CD4-positive, alpha-beta T cell (primary cell): ENCODE results near the gene UBXN11. TPM values are rescaled to one million over a fixed set of nuclear protein-coding genes. Genes with fewer than 3 reads are reported as not detected.

Experiments
- ATAC-seq: fragments of 200-7000 bp; cut with Tn5 transposase; one replicate; pipeline ENCODE4 v1.10.0; 2022; ENCODE audit warnings: mild to moderate bottlenecking; ENCODE audit not compliant: poor library complexity
- CTCF ChIA-PET: fragments of 350-600 bp; sonication (Branson Sonifier 250); formaldehyde crosslinking; loops from one replicate; lab custom pipeline; 2021; ENCODE audit warnings: antibody characterized with exemption, inconsistent platforms; lab: Charles Lee
- POLR2A ChIA-PET: fragments of 350-600 bp; sonication (Branson Sonifier 250); formaldehyde crosslinking; loops from one replicate; lab custom pipeline; 2021; ENCODE audit warnings: antibody characterized with exemption, inconsistent platforms; lab: Charles Lee
- DNase-seq, 14 experiments: peaks; one replicate each; pipeline ENCODE4 v3.0.0-alpha.2; 2013 to 2020; ENCODE audit warnings: mixed read lengths in 2 of 14
- H3K27ac ChIP-seq, 2 donors: one replicate each; pipeline versions ENCODE4 v1.5.1 to v1.7.0; 2013; ENCODE audit warnings: low read length in 2 of 2, low read depth in 1 of 2, mild to moderate bottlenecking in 1 of 2
- H3K27me3 ChIP-seq, 2 experiments: 1 replicate in 1 of 2; 2 replicates in 1 of 2; pipeline versions ENCODE4 v1.6.1 to v1.7.0; 2013; ENCODE audit warnings: low read length in 2 of 2, control low read depth in 1 of 2, mild to moderate bottlenecking in 1 of 2, moderate library complexity in 1 of 2; ENCODE audit not compliant: insufficient read depth in 2 of 2, control insufficient read depth in 1 of 2
- H3K36me3 ChIP-seq: one replicate; pipeline ENCODE4 v1.6.1; 2013; ENCODE audit warnings: low read length, control low read depth; ENCODE audit not compliant: insufficient read depth
- H3K4me1 ChIP-seq: one replicate; pipeline ENCODE4 v1.6.1; 2013; ENCODE audit warnings: low read length, control low read depth; ENCODE audit not compliant: insufficient read depth
- H3K4me3 ChIP-seq: one replicate; pipeline ENCODE4 v1.5.1; 2013; ENCODE audit warnings: mild to moderate bottlenecking, low read length, moderate library complexity
- H3K9me3 ChIP-seq, 2 experiments: 1 replicate in 1 of 2; 2 replicates in 1 of 2; pipeline versions ENCODE4 v1.6.1 to v1.7.0; 2013; ENCODE audit warnings: low read length in 2 of 2, mild to moderate bottlenecking in 2 of 2, control low read depth in 1 of 2, moderate library complexity in 1 of 2; ENCODE audit not compliant: control insufficient read depth in 1 of 2, insufficient read depth in 1 of 2
- H3K27ac Mint-ChIP-seq: one replicate; pipeline ENCODE4 v1.8.0; 2020; ENCODE audit warnings: mixed read lengths
- H3K27me3 Mint-ChIP-seq: one replicate; pipeline ENCODE4 v1.8.0; 2021; ENCODE audit warnings: mixed read lengths
- H3K36me3 Mint-ChIP-seq: one replicate; pipeline ENCODE4 v1.8.0; 2021; ENCODE audit warnings: low read depth, mixed read lengths
- H3K4me1 Mint-ChIP-seq: one replicate; pipeline ENCODE4 v1.8.0; 2021; ENCODE audit warnings: low read depth, mixed read lengths
- H3K4me3 Mint-ChIP-seq: one replicate; pipeline ENCODE4 v1.8.0; 2020; ENCODE audit warnings: mild to moderate bottlenecking, mixed read lengths
- H3K9me3 Mint-ChIP-seq: one replicate; pipeline ENCODE4 v1.8.0; 2020; ENCODE audit warnings: mixed read lengths
- intact Hi-C, 2 experiments: fragments of 100-400 bp; cut with DNase I in 1 of 2; cut with micrococcal nuclease in 1 of 2; formaldehyde crosslinking; loops; one replicate each; pipeline versions ENCODE4 v1.15.1 to v1.9.0; 2023 to 2025; cut with DNase I, micrococcal nuclease
- total RNA-seq, 174 experiments: library from RNA in 2 of 174; stranded (reverse) in 2 of 174; gene quantifications; one replicate each; pipeline ENCODE4 v1.2.3 and lab custom pipeline; 2021 to 2026
- TF ChIP-seq, protein P1 (sequence below): fragments of 200-600 bp; IDR thresholded peaks from one replicate; pipeline ENCODE4 v1.8.0; 2022; ENCODE audit warnings: antibody characterized with exemption, mild to moderate bottlenecking

The UBXN11 gene
- total RNA-seq, 2 experiments from 2014 or later = 39.3 to 42.3 TPM

DNA sequence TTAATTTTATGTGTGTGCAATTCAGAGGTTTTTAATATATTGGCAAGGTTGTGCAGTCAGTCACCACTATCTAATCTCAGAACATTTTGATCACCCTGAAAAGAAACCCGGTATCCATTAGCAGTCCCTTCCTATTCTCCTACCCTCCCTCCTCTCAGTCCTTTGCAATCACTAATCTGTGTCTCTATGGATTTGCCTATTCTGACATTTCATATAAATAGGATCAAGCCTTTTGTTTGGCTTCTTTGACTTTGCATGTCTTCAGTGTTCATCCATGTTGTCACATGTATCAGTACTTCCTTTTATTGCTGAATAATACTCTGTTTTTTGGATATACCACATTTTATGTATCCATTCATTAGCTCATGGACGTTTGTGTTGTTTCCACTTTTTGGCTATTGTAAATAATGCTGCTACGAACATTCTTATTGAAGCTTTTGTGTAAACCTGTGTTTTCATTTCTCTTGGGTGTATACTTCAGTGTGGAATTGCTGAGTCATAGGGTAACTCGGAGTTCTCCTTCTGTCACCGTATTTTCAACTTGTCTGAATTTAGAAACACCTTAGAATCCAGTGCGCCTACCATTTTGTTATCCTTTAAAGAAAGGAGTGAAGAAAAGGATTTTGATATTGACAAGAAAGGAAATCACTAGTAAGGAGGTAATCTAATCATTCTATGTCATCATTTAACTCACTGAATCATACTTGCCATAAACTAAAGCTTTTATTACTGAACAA is 69.0 kb downstream of the UBXN11 start:
- H3K27me3 Mint-ChIP-seq = no peaks in the 10 kb centered on the region
- DNase-seq (no peak), ATAC-seq (no peak)
- no peak overlapping the region for H3K4me3 ChIP-seq
- no peak overlapping the region for H3K27ac ChIP-seq
- CTCF ChIA-PET = interaction anchor here (0.6 kb wide), 1 partner anchor 36 kb away, joined by 4 read pairs; no protein-coding TSS in a partner anchor
- H3K9me3 ChIP-seq = no peaks in the 10 kb centered on the region
- TF ChIP-seq, protein P1, sequence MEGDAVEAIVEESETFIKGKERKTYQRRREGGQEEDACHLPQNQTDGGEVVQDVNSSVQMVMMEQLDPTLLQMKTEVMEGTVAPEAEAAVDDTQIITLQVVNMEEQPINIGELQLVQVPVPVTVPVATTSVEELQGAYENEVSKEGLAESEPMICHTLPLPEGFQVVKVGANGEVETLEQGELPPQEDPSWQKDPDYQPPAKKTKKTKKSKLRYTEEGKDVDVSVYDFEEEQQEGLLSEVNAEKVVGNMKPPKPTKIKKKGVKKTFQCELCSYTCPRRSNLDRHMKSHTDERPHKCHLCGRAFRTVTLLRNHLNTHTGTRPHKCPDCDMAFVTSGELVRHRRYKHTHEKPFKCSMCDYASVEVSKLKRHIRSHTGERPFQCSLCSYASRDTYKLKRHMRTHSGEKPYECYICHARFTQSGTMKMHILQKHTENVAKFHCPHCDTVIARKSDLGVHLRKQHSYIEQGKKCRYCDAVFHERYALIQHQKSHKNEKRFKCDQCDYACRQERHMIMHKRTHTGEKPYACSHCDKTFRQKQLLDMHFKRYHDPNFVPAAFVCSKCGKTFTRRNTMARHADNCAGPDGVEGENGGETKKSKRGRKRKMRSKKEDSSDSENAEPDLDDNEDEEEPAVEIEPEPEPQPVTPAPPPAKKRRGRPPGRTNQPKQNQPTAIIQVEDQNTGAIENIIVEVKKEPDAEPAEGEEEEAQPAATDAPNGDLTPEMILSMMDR = no peak
- H3K27me3 ChIP-seq = no peaks in the 10 kb centered on the region
- peaks cover 21% of the 10 kb centered on the region for H3K4me1 ChIP-seq
- peak overlapping the region; percentile 55 for H3K4me3 Mint-ChIP-seq
- intact Hi-C loops = loop anchor here in 1 of 2 experiments (5.0 kb wide), 1 partner anchor 40 kb away; no protein-coding TSS in a partner anchor
- peaks cover 21% of the 10 kb centered on the region for H3K36me3 Mint-ChIP-seq
- POLR2A ChIA-PET = interaction anchor here (1.2 kb wide), 1 partner anchor 67 kb away, joined by 4 read pairs; the partner anchor contains the start of gene ZNF593
- H3K9me3 Mint-ChIP-seq = no peaks in the 10 kb centered on the region
- peaks cover 6% of the 10 kb centered on the region for H3K36me3 ChIP-seq
- H3K4me1 Mint-ChIP-seq = peaks cover 39% of the 10 kb centered on the region
- H3K27ac Mint-ChIP-seq = peak overlapping the region; percentile 58

GRCh38 chr1:26234644-26235370 is 71.6 kb downstream of the UBXN11 start:
- H3K4me1 Mint-ChIP-seq = peaks cover 39% of the 10 kb centered on the region
- peaks cover 14% of the 10 kb centered on the region for H3K36me3 Mint-ChIP-seq
- ChIA-PET CTCF (interaction anchor here (0.6 to 3.7 kb wide), 43 partner anchors 12 to 415 kb away, joined by 3 to 50 read pairs (median 6); partner anchors contain the start of genes C1orf232, CATSPER4, CD52 and DHDDS), POLR2A (interaction anchor here (0.7 to 2.4 kb wide), 30 partner anchors 11 to 599 kb away, joined by 3 to 36 read pairs (median 5); partner anchors contain the start of genes CD52, CNKSR1, DHDDS and HMGN2)
- H3K4me3 ChIP-seq = peak overlapping the region; percentile 77
- H3K27ac ChIP-seq = peak overlapping the region; percentile 83 to 88
- peak overlapping the region; percentile 95 for H3K27ac Mint-ChIP-seq
- intact Hi-C loops = loop anchor here (2.0 to 5.0 kb wide), 3 partner anchors 42 to 128 kb away; partner anchors contain the start of genes C1orf232 (in 1 of the 2) and ZNF593 (in 1 of the 2)
- TF ChIP-seq, protein P1 = no peak
- H3K4me3 Mint-ChIP-seq = peak overlapping the region; percentile 98
- DNase-seq = peak in 8 of 14 experiments; percentile 1 to 54 (median 20)
- H3K36me3 ChIP-seq = peaks cover under 1% of the 10 kb centered on the region
- no peaks in the 10 kb centered on the region for H3K9me3 ChIP-seq
- no peaks in the 10 kb centered on the region for H3K27me3 ChIP-seq
- H3K27me3 Mint-ChIP-seq = no peaks in the 10 kb centered on the region
- H3K9me3 Mint-ChIP-seq = no peaks in the 10 kb centered on the region
- H3K4me1 ChIP-seq = peaks cover 21% of the 10 kb centered on the region
- ATAC-seq = no peak
